H1 (cell line): ENCODE measurements around the gene SMOC2. TPM values are rescaled to one million over a fixed set of nuclear protein-coding genes. Genes with fewer than 3 reads are reported as not detected.

Source experiments
- ATF2 ChIP-seq: IDR thresholded peaks from 2 replicates; pipeline ENCODE4 v1.6.1; 2012; ENCODE audit warnings: low read length, inconsistent platforms
- CHD1 ChIP-seq: IDR thresholded peaks from 2 replicates; pipeline ENCODE4 v1.6.1; 2012; ENCODE audit warnings: low read depth, low read length, improper control_type of control experiment
- CHD2 ChIP-seq: IDR thresholded peaks from 2 replicates; pipeline ENCODE4 v1.6.1; 2012; ENCODE audit warnings: low read length, improper control_type of control experiment
- KDM5A ChIP-seq: fragments of 200-600 bp; IDR thresholded peaks from 2 replicates; pipeline ENCODE4 v1.7.1; 2012; ENCODE audit warnings: mild to moderate bottlenecking, low read length, inconsistent platforms, mixed read lengths
- SIRT6 ChIP-seq: IDR thresholded peaks from one replicate; pipeline ENCODE4 v1.7.1; 2012; ENCODE audit warnings: low read length, inconsistent platforms
- SUZ12 ChIP-seq: fragments of 200-600 bp; sonication (generic); IDR thresholded peaks from 2 replicates; pipeline ENCODE4 v1.6.1; 2012; ENCODE audit warnings: mild to moderate bottlenecking, inconsistent platforms, low read length, moderate library complexity, mixed read lengths
- polyA plus RNA-seq, 7 experiments: library from polyadenylated mRNA; depleted of rRNA in 3 of 7; stranded (reverse) in 5 of 7; unstranded in 2 of 7; fragments of >200 nt in 5 of 7; fragments of 200-250 nt in 2 of 7; gene quantifications; 1 replicate in 5 of 7; 2 replicates in 1 of 7; 4 replicates in 1 of 7; pipeline versions ENCODE4 v1.2.1 to v1.2.3, GENCODE V29; 2011 to 2013; ENCODE audit warnings: missing spikeins in 2 of 7, mixed read lengths in 2 of 7
- total RNA-seq: library from RNA; stranded (reverse); fragmentation: NEBNext Ultra II Directional; extraction: Animal tissue kit (Norgen Biotek cat#: 25700); gene quantifications from 2 replicates; pipeline ENCODE4 v1.2.1, GENCODE V29; 2021

SMOC2 gene
- total and polyA plus RNA-seq, 2 of the 8 experiments (the other 6 are each of a cell fraction or from before 2014, with no cell fraction given): 7.7 to 8.5 TPM

DNA sequence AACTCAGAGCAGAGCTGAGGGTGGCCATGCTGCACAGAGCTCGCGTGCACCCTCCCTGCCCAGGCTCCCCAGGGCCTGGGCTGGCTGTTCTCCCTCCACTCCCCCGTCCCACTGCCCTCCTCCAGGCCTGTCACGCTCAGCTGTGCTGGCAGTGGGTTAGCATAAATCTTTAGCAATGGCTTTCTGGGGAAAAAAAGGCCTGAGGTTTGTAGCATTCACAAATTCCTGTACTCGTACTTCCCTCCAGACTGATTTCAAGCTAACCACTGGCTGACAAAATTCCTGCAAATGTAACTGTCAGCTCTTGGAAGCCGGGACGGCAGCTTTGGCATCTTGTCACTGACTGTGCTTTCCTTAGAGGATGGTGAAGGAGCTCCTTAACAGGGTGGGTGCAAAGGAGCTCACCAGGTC lies 22.3 kb upstream of the SMOC2 start (continued):
- TF ChIP-seq ATF2: no peak
- TF ChIP-seq SUZ12: no peak
- no peak for TF ChIP-seq CHD1
- TF ChIP-seq CHD2: no peak
- no peak for TF ChIP-seq KDM5A
- no peak for TF ChIP-seq SIRT6
